ENCODE data around the gene LRRC61. TPM values are rescaled to one million over a fixed set of nuclear protein-coding genes. Genes with fewer than 3 reads are reported as not detected.

The LRRC61 gene
- total and polyA plus RNA-seq, 4 experiments from 2014 or later = 11.0 to 16.0 (median 13.8) TPM

- H3K27me3 Mint-ChIP-seq = peaks cover 18 to 31% of the 10 kb centered on the region in 2 donors
- POLR2A ChIA-PET (ENCODE audit: partially characterized antibody) = no interaction called here
Observed at GRCh38 chr7:150341263-150342120, 18.3 kb downstream of the LRRC61 start, which contains the start of gene RARRES2. Gene RARRES2, minus strand, starts transcription at chr7:150341629. Its CDS starts 1,020 bp downstream, at chr7:150340609.

GRCh38 chr7:150342121-150342408 is 18.9 kb downstream of the LRRC61 start:
- no peaks in the 10 kb centered on the region for H3K9me3 ChIP-seq (ENCODE audit: control insufficient read depth in 1 of 2, low read length in 2 of 2)
- peaks cover 0 to 17% (median under 1%) of the 10 kb centered on the region in 8 donors for H3K9me3 Mint-ChIP-seq
- ChIA-PET POLR2A (ENCODE audit: partially characterized antibody) (no interaction called here), CTCF (ENCODE audit: partially characterized antibody) (no interaction called here)
- no peak overlapping the region for H3K27ac Mint-ChIP-seq
- no peak for DNase-seq
- no peaks in the 10 kb centered on the region for H3K4me1 ChIP-seq (ENCODE audit: insufficient read depth, low read length)
- H3K4me3 ChIP-seq (ENCODE audit: low read length in 2 of 2) = no peak overlapping the region
- H3K27me3 Mint-ChIP-seq = peaks cover 18 to 35% of the 10 kb centered on the region in 2 donors
- intact Hi-C loops (cut with micrococcal nuclease) = no loop called here
- peaks cover 7 to 13% of the 10 kb centered on the region in 2 donors for H3K36me3 Mint-ChIP-seq
- no peak overlapping the region for H3K27ac ChIP-seq (ENCODE audit: low read depth, low read length)
- peak overlapping the region in 1 of 8 donors; percentile 22 for H3K4me3 Mint-ChIP-seq
- H3K4me1 Mint-ChIP-seq = peaks cover 0 to 6% (median 3%) of the 10 kb centered on the region in 4 donors
- H3K27me3 ChIP-seq (ENCODE audit: insufficient read depth, low read length) = peaks cover 5% of the 10 kb centered on the region
- no peaks in the 10 kb centered on the region for H3K36me3 ChIP-seq (ENCODE audit: insufficient read depth, low read length)

More at GRCh38 chr7:150341263-150342120, 18.3 kb downstream of the LRRC61 start, which contains the start of gene RARRES2:
- CTCF ChIA-PET (ENCODE audit: partially characterized antibody) = no interaction called here
- Histone ChIP-seq H3K27me3 (ENCODE audit: insufficient read depth, low read length) (peaks cover 5% of the 10 kb centered on the region), H3K9me3 (ENCODE audit: control insufficient read depth in 1 of 2, low read length in 2 of 2) (no peaks in the 10 kb centered on the region), H3K36me3 (ENCODE audit: insufficient read depth, low read length) (no peaks in the 10 kb centered on the region), H3K4me1 (ENCODE audit: insufficient read depth, low read length) (no peaks in the 10 kb centered on the region), H3K4me3 (ENCODE audit: low read length in 2 of 2) (no peak within 1 kb of the TSS), H3K27ac (ENCODE audit: low read depth, low read length) (no peak within 1 kb of the TSS)
- intact Hi-C loops (cut with micrococcal nuclease) = no loop called here
- Mint-ChIP-seq H3K36me3 (peaks cover 7 to 13% of the 10 kb centered on the region in 2 donors), H3K4me1 (peaks cover 0 to 6% (median 3%) of the 10 kb centered on the region in 4 donors), H3K9me3 (peaks cover 0 to 17% (median under 1%) of the 10 kb centered on the region in 8 donors), H3K27ac (no peak within 1 kb of the TSS), H3K4me3 (peak within 1 kb of the TSS in 1 of 8 donors; percentile 22)
- no peak for DNase-seq

GRCh38 chr7:150343225-150343624 is 20.1 kb downstream of the LRRC61 start:
- H3K27ac ChIP-seq (ENCODE audit: low read depth, low read length) = no peak overlapping the region
- no peak for DNase-seq
- Mint-ChIP-seq H3K27ac (no peak overlapping the region), H3K9me3 (peaks cover 0 to 17% (median under 1%) of the 10 kb centered on the region in 8 donors), H3K27me3 (peaks cover 18 to 32% of the 10 kb centered on the region in 2 donors), H3K4me3 (no peak overlapping the region), H3K36me3 (peaks cover 4 to 6% of the 10 kb centered on the region in 2 donors), H3K4me1 (peaks cover 0 to 6% (median 3%) of the 10 kb centered on the region in 4 donors)
- H3K27me3 ChIP-seq (ENCODE audit: insufficient read depth, low read length) = peaks cover 5% of the 10 kb centered on the region
- ChIA-PET POLR2A (ENCODE audit: partially characterized antibody) (no interaction called here), CTCF (ENCODE audit: partially characterized antibody) (no interaction called here)
- H3K4me1 ChIP-seq (ENCODE audit: insufficient read depth, low read length) = no peaks in the 10 kb centered on the region
- intact Hi-C loops (cut with micrococcal nuclease) = no loop called here
- H3K9me3 ChIP-seq (ENCODE audit: control insufficient read depth in 1 of 2, low read length in 2 of 2) = no peaks in the 10 kb centered on the region
- H3K36me3 ChIP-seq (ENCODE audit: insufficient read depth, low read length) = no peaks in the 10 kb centered on the region
- H3K4me3 ChIP-seq (ENCODE audit: low read length in 2 of 2) = no peak overlapping the region

DNA sequence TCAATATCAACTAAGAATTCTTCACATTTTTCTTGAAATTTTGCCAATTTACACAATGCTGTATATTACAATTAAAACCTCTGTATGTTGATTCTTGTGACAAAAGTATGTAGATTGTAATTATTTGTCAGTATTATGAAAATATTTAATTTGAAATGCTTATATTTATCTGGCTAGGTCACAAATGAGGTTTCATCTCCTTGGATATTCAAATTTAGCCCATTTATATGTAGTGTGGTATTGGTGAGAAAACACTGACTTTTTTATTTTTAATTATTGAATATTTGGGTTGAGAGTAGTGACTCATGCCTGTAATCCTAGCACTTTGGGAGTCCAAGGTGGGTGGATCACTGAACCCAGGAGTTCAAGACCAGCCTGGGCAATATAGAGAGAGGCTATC is 21.1 kb downstream of the LRRC61 start:
- ChIA-PET CTCF (ENCODE audit: partially characterized antibody) (interaction anchor here (1.0 to 1.6 kb wide), 2 partner anchors 9 to 11 kb away, joined by 3 to 4 read pairs; no protein-coding TSS in a partner anchor), POLR2A (ENCODE audit: partially characterized antibody) (no interaction called here)
- no peaks in the 10 kb centered on the region for H3K4me1 ChIP-seq (ENCODE audit: insufficient read depth, low read length)
- Mint-ChIP-seq H3K36me3 (peaks cover 1 to 6% of the 10 kb centered on the region in 2 donors), H3K4me3 (no peak overlapping the region), H3K27ac (no peak overlapping the region), H3K27me3 (peaks cover 18 to 32% of the 10 kb centered on the region in 2 donors), H3K9me3 (peaks cover 0 to 17% (median under 1%) of the 10 kb centered on the region in 8 donors), H3K4me1 (peaks cover 0 to 6% (median 3%) of the 10 kb centered on the region in 4 donors)
- H3K9me3 ChIP-seq (ENCODE audit: control insufficient read depth in 1 of 2, low read length in 2 of 2) = no peaks in the 10 kb centered on the region
- intact Hi-C loops (cut with micrococcal nuclease) = no loop called here
- no peak for DNase-seq
- H3K27ac ChIP-seq (ENCODE audit: low read depth, low read length) = no peak overlapping the region
- H3K36me3 ChIP-seq (ENCODE audit: insufficient read depth, low read length) = no peaks in the 10 kb centered on the region
- H3K4me3 ChIP-seq (ENCODE audit: low read length in 2 of 2) = no peak overlapping the region
- peaks cover 5% of the 10 kb centered on the region for H3K27me3 ChIP-seq (ENCODE audit: insufficient read depth, low read length)

- Histone ChIP-seq H3K27me3 (ENCODE audit: insufficient read depth, low read length) (peaks cover 5% of the 10 kb centered on the region), H3K4me1 (ENCODE audit: insufficient read depth, low read length) (no peaks in the 10 kb centered on the region), H3K4me3 (ENCODE audit: low read length in 2 of 2) (no peak overlapping the region), H3K27ac (ENCODE audit: low read depth, low read length) (no peak overlapping the region), H3K9me3 (ENCODE audit: control insufficient read depth in 1 of 2, low read length in 2 of 2) (no peaks in the 10 kb centered on the region), H3K36me3 (ENCODE audit: insufficient read depth, low read length) (no peaks in the 10 kb centered on the region)
- Mint-ChIP-seq H3K4me3 (no peak overlapping the region), H3K9me3 (peaks cover 0 to 17% (median under 1%) of the 10 kb centered on the region in 8 donors), H3K36me3 (peaks cover 1 to 6% of the 10 kb centered on the region in 2 donors), H3K4me1 (peaks cover 0 to 5% (median 1%) of the 10 kb centered on the region in 4 donors), H3K27me3 (peaks cover 18 to 32% of the 10 kb centered on the region in 2 donors), H3K27ac (no peak overlapping the region)
- ChIA-PET CTCF (ENCODE audit: partially characterized antibody) (interaction anchor here (1.0 to 1.6 kb wide), 2 partner anchors 9 to 10 kb away, joined by 3 to 4 read pairs; no protein-coding TSS in a partner anchor), POLR2A (ENCODE audit: partially characterized antibody) (no interaction called here)
- intact Hi-C loops (cut with micrococcal nuclease) = no loop called here
- DNase-seq = no peak
Observed at GRCh38 chr7:150345012-150345411, 21.9 kb downstream of the LRRC61 start.

- no peak overlapping the region for H3K4me3 Mint-ChIP-seq
- H3K27me3 Mint-ChIP-seq = peaks cover 12 to 30% of the 10 kb centered on the region in 2 donors
- Histone ChIP-seq H3K9me3 (ENCODE audit: control insufficient read depth in 1 of 2, low read length in 2 of 2) (no peaks in the 10 kb centered on the region), H3K4me1 (ENCODE audit: insufficient read depth, low read length) (no peaks in the 10 kb centered on the region), H3K27ac (ENCODE audit: low read depth, low read length) (no peak overlapping the region), H3K36me3 (ENCODE audit: insufficient read depth, low read length) (no peaks in the 10 kb centered on the region), H3K27me3 (ENCODE audit: insufficient read depth, low read length) (peaks cover 4% of the 10 kb centered on the region), H3K4me3 (ENCODE audit: low read length in 2 of 2) (no peak overlapping the region)
- POLR2A ChIA-PET (ENCODE audit: partially characterized antibody) = no interaction called here
- peaks cover 0 to 17% (median under 1%) of the 10 kb centered on the region in 8 donors for H3K9me3 Mint-ChIP-seq
- H3K4me1 Mint-ChIP-seq = peaks cover 0 to 5% (median 0%) of the 10 kb centered on the region in 4 donors
- intact Hi-C loops (cut with micrococcal nuclease) = no loop called here
- peaks cover 1 to 6% of the 10 kb centered on the region in 2 donors for H3K36me3 Mint-ChIP-seq
- no peak overlapping the region for H3K27ac Mint-ChIP-seq
- DNase-seq = no peak
- CTCF ChIA-PET (ENCODE audit: partially characterized antibody) = interaction anchor here (1.0 to 1.5 kb wide), 2 partner anchors 9 to 59 kb away, joined by 3 to 5 read pairs; a partner anchor contains a TSS
Observed at GRCh38 chr7:150346922-150347321, 23.8 kb downstream of the LRRC61 start.

DNA sequence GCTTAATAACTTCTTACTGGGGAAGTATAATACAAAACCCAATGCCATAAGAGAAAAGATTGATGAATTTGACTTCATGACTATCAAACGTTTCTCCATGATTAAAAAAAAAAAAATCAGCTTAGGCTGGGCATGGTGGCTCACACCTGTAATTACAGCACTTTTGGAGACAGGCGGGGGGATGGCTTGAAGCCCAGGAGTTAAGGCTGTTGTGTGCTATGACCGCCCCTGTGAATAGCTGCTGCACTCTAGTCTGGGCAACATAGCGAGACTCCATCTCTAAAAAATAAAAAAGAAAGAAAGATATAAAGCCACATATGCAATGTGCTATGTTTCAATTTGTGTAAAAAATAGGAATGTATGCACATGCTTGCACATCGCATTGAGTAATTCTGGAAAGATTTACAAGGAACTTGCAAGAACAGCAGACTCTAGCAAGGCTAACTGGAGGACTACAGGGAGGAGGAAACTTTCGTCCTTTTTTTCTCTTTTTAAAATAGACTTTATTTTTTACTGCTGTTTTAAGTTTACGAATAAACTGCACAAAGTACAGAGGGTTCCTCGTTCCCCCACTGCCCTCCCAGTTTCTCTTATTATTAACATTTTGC is 28.5 kb downstream of the LRRC61 start:
- H3K27me3 ChIP-seq (ENCODE audit: insufficient read depth, low read length) = no peaks in the 10 kb centered on the region
- Mint-ChIP-seq H3K9me3 (no peaks in the 10 kb centered on the region), H3K4me1 (peaks cover 4 to 11% (median 8%) of the 10 kb centered on the region in 4 donors), H3K27ac (no peak overlapping the region), H3K36me3 (no peaks in the 10 kb centered on the region), H3K27me3 (peaks cover 0 to 1% of the 10 kb centered on the region in 2 donors), H3K4me3 (no peak overlapping the region)
- POLR2A ChIA-PET (ENCODE audit: partially characterized antibody) = no interaction called here
- no peak for DNase-seq
- H3K36me3 ChIP-seq (ENCODE audit: insufficient read depth, low read length) = no peaks in the 10 kb centered on the region
- H3K4me1 ChIP-seq (ENCODE audit: insufficient read depth, low read length) = peaks cover 6% of the 10 kb centered on the region
- no peak overlapping the region for H3K27ac ChIP-seq (ENCODE audit: low read depth, low read length)
- H3K9me3 ChIP-seq (ENCODE audit: control insufficient read depth in 1 of 2, low read length in 2 of 2) = no peaks in the 10 kb centered on the region
- H3K4me3 ChIP-seq (ENCODE audit: low read length in 2 of 2) = no peak overlapping the region
- CTCF ChIA-PET (ENCODE audit: partially characterized antibody) = no interaction called here
- intact Hi-C loops (cut with micrococcal nuclease) = no loop called here

Measured in CD4-positive, alpha-beta memory T cell (primary cell).